Effector CD8-positive, alpha-beta T cell (primary cell): ENCODE measurements around the gene MSH3.
"Not testable (repeated sequence)": the region's sequence is repeated elsewhere in the genome, so short reads cannot be mapped to it uniquely, and the experiment has no call there.

Experiments
- DNase-seq: peaks from one replicate; lab custom pipeline; 2025; lab: John Stamatoyannopoulos, UW

Gene MSH3

DNA sequence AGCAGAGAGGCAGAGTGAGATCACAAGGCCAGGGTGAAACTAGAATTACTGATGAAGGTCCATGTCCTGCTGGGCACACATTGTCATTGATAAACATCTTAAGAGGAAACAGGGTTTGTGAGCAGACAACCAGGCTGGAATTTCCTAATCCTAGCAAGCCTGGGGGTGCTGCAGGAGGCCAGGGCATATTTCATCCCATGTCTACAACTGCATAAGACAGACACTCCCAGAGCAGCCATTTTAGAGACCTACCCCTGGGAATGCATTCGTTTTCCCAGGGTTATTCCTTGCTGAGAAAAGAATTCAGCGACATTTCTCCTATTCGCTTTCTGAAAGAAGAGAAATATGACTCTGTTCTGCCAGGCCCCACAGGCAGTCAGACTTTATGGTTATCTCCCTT, 248.2 kb downstream of the MSH3 start:
- DNase-seq: not testable (repeated sequence)

- no peak for DNase-seq
Measured at GRCh38 chr5:80904533-80905187, 250.2 kb downstream of the MSH3 start.

DNA sequence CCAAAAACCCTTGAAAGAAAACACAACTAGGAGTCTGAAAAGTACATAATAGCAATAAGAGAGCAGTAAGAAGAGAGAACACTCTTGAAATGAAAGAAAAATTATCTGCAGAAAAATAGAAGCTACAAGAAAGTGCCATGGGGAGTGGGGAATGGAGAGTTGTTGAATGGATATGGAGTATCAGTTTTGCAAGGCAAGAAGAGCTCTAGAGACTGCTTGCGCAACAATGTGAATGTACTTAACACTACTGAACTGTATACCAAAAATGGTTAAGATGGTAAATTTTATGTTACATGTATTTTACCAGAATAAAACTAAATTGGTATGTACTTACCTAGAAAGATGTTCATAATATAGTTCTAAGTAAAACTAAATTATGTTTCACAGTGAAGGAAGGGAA, 251.0 kb downstream of the MSH3 start:
- no peak for DNase-seq

DNA sequence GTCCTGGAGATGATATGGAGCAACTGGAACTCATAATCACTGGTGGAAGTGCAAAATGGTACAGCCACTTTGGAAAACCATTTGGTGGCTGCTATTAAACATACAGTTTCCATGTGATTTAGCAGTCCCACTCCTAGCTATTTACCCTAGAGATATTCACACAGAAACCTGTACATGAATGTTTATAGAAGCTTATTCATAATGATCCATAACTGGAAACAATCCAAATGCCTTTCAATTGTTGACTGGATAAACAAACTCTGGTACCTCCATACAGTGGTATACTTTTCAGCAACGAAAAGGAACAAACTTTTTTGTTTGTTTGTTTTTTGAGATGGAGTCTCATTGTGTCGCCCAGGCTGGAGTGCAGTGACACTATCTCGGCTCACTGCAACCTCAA, 258.0 kb downstream of the MSH3 start:
- DNase-seq: no peak

- DNase-seq: no peak
Measured at GRCh38 chr5:80915716-80916115, 261.3 kb downstream of the MSH3 start.

DNA sequence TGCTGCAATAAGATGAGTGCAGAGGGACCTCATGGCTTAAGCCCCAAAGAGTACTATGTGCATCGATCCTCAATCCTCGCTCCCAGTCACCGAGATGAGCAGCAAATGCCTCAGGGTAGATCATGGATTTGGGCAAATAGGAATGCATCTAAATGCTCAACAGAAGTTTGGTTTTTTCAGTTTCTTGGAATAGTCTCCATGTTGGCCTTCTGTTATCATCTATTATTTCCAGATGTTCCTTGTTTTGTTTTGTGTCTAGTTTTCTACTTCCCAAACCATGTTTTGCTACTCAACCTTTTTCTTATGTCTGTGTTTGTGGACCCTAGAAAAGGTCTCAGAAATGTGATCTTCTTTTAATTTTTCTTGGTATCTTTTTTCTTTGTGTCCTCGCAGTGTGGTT, 262.2 kb downstream of the MSH3 start:
- no peak for DNase-seq

DNA sequence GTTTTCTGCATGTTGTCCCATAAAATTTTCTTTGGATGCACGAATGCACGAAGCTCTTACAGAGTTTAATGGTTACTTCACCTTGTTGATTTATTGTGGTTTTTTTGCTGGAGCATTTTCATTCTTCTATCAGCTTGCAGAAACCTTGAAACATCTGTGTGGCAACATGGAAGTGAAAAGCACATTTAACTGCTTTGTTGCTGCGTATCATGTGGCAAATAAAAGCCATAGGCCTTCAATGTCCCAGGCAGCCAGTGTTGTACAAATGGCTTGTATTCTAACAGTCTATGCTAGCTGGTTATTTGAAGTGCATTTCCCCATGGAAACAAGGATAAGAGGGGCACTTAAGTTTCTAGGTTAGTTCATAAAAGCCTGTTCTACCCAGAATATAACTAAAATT, 263.2 kb downstream of the MSH3 start:
- no peak for DNase-seq

GRCh38 chr5:80919678-80920196, 265.3 kb downstream of the MSH3 start:
- no peak for DNase-seq

DNA sequence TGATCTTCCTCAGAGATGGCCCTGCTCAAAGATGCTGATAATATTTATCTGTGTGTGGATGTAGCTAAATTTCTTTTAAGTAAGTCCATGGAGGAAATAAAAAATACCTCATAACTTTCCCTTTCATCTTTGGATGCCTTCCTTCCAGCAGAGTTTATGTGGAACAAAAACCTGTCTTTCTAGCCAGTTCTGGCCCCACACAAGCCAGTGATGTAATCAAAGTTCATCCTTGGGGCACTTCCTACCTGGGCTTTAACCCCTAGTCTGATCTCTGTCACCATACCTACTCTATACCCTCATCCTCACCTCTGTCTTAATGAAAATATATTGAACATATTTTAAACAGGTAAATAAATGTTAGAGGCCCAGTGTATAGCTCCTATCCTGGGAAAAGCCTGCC, 265.9 kb downstream of the MSH3 start:
- no peak for DNase-seq

- no peak for DNase-seq
Measured at GRCh38 chr5:80921026-80921425, 266.6 kb downstream of the MSH3 start.

- DNase-seq: no peak
Measured at GRCh38 chr5:80925931-80926330, 271.5 kb downstream of the MSH3 start.
